Endothelial cell of umbilical vein (primary cell): ENCODE measurements around the gene EGLN1. TPM values are rescaled to one million over a fixed set of nuclear protein-coding genes. Genes with fewer than 3 reads are reported as not detected.

Experiments used
- BruUV-seq: library from RNA; stranded (reverse); fragments of 400-500 nt; replicated peaks from 2 replicates; lab custom pipeline; 2021; lab: Mats Ljungman, UMichigan
- CTCF ChIA-PET: fragments of 300-600, 350-600 bp; sonication (Branson Sonifier 250); formaldehyde crosslinking; loops from one replicate; lab custom pipeline; 2021; ENCODE audit warnings: antibody characterized with exemption, inconsistent platforms; lab: Charles Lee
- POLR2A ChIA-PET: fragments of 300-600, 350-600 bp; sonication (Branson Sonifier 250); formaldehyde crosslinking; loops from one replicate; lab custom pipeline; 2021; ENCODE audit warnings: antibody characterized with exemption, inconsistent platforms; lab: Charles Lee
- DNase-seq: peaks from one replicate; pipeline ENCODE4 v3.0.0-alpha.2; 2011; ENCODE audit warnings: low read depth, low spot score
- FAIRE-seq: peaks from 2 replicates; lab custom pipeline; 2011; peaks lifted over from hg19 to GRCh38; lab: Jason Lieb, UNC
- H2AFZ ChIP-seq: 2 replicates; pipeline ENCODE4 v1.6.0; 2012; ENCODE audit warnings: low read depth, low read length, control low read depth, inconsistent platforms
- H3K27ac ChIP-seq: 2 replicates; pipeline ENCODE4 v1.5.1; 2011; ENCODE audit warnings: low read depth, mild to moderate bottlenecking, control low read depth, low read length, moderate library complexity; ENCODE audit not compliant: insufficient read depth
- H3K27me3 ChIP-seq, 2 experiments: 2 replicates each; pipeline versions ENCODE4 v1.6.0 to v1.6.1; 2011; ENCODE audit warnings: low read length in 2 of 2, mixed read lengths in 1 of 2; ENCODE audit not compliant: control insufficient read depth in 2 of 2, insufficient read depth in 2 of 2
- H3K36me3 ChIP-seq, 2 experiments: 2 replicates in 1 of 2; 3 replicates in 1 of 2; pipeline ENCODE4 v1.5.1; 2011; ENCODE audit warnings: low read length in 2 of 2, mild to moderate bottlenecking in 1 of 2, moderate library complexity in 1 of 2; ENCODE audit not compliant: control insufficient read depth in 2 of 2, insufficient read depth in 2 of 2; ENCODE audit errors: extremely low read depth in 1 of 2
- H3K4me1 ChIP-seq: 3 replicates; pipeline ENCODE4 v1.5.1; 2011; ENCODE audit warnings: mild to moderate bottlenecking, low read length; ENCODE audit not compliant: control insufficient read depth, insufficient read depth; ENCODE audit errors: extremely low read depth
- H3K4me2 ChIP-seq: 2 replicates; pipeline ENCODE4 v1.6.1; 2011; ENCODE audit warnings: low read length, control low read depth, mixed read lengths; ENCODE audit not compliant: insufficient read depth
- H3K4me3 ChIP-seq, 3 experiments: fragments of 200-600 bp in 1 of 3; sonication (generic), shearing (Covaris generic) in 1 of 3; replicated peaks in 1 of 3; 2 replicates each; pipeline ENCODE4 v1.5.1; 2011 to 2016; ENCODE audit warnings: control low read depth in 3 of 3, low read length in 3 of 3, mild to moderate bottlenecking in 2 of 3, inconsistent platforms in 1 of 3, low read depth in 1 of 3, moderate library complexity in 1 of 3; ENCODE audit not compliant: insufficient read depth in 1 of 3
- H3K79me2 ChIP-seq: 2 replicates; pipeline ENCODE4 v1.6.0; 2012; ENCODE audit warnings: low read length, inconsistent platforms; ENCODE audit not compliant: control insufficient read depth, insufficient read depth
- H3K9ac ChIP-seq: replicated peaks from 2 replicates; pipeline ENCODE3; 2011; ENCODE audit warnings: low read length, control low read depth; ENCODE audit not compliant: insufficient read depth; ENCODE audit errors: extremely low read depth
- H3K9me1 ChIP-seq: replicated peaks from 3 replicates; pipeline ENCODE4 v1.6.0; 2011; ENCODE audit warnings: mild to moderate bottlenecking, low read length; ENCODE audit not compliant: control insufficient read depth, insufficient read depth; ENCODE audit errors: extremely low read depth
- H3K9me3 ChIP-seq: replicated peaks from 2 replicates; pipeline ENCODE4 v1.5.1; 2012; ENCODE audit warnings: low read length, inconsistent platforms; ENCODE audit not compliant: control insufficient read depth, insufficient read depth
- H4K20me1 ChIP-seq: replicated peaks from 2 replicates; pipeline ENCODE3; 2011; ENCODE audit warnings: mild to moderate bottlenecking, low read length; ENCODE audit not compliant: control insufficient read depth, insufficient read depth; ENCODE audit errors: extremely low read depth
- CTCF ChIP-seq, 2 donors: IDR thresholded peaks; 1 replicate in 1 of 2; 2 replicates in 1 of 2; pipeline ENCODE4 v1.5.1; 2011; ENCODE audit warnings: low read length in 2 of 2, mild to moderate bottlenecking in 2 of 2, moderate library complexity in 2 of 2, control low read depth in 1 of 2, inconsistent platforms in 1 of 2, low read depth in 1 of 2; ENCODE audit not compliant: insufficient read depth in 1 of 2; ENCODE audit errors: extremely low read depth in 1 of 2
- EZH2 ChIP-seq: IDR thresholded peaks from 2 replicates; pipeline ENCODE4 v1.6.1; 2012; ENCODE audit warnings: borderline replicate concordance, low read depth, mild to moderate bottlenecking, moderate library complexity, low read length, inconsistent platforms; ENCODE audit not compliant: severe bottlenecking
- FOS ChIP-seq: IDR thresholded peaks from 2 replicates; pipeline ENCODE4 v1.6.1; 2011; ENCODE audit warnings: mild to moderate bottlenecking, low read length, moderate library complexity, borderline replicate concordance; ENCODE audit not compliant: insufficient read depth
- GATA2 ChIP-seq: IDR thresholded peaks from 2 replicates; pipeline ENCODE4 v1.7.0; 2011; ENCODE audit warnings: low read depth, mild to moderate bottlenecking, moderate library complexity, mixed read lengths, low read length; ENCODE audit not compliant: insufficient read length, insufficient read depth
- JUN ChIP-seq: IDR thresholded peaks from 2 replicates; pipeline ENCODE4 v1.6.1; 2011; ENCODE audit warnings: borderline replicate concordance, low read depth; ENCODE audit not compliant: insufficient read length, insufficient read depth
- MAX ChIP-seq: IDR thresholded peaks from 2 replicates; pipeline ENCODE4 v1.6.1; 2011; ENCODE audit not compliant: insufficient read depth, insufficient read length
- MYC ChIP-seq: IDR thresholded peaks from one replicate; pipeline ENCODE4 v1.6.1; 2011; ENCODE audit warnings: mild to moderate bottlenecking, low read depth, low read length
- POLR2A ChIP-seq: IDR thresholded peaks from 2 replicates; pipeline ENCODE4 v1.6.1; 2012; ENCODE audit warnings: low read depth, mild to moderate bottlenecking, control low read depth, low read length
- POLR2AphosphoS5 ChIP-seq: IDR thresholded peaks from 2 replicates; pipeline ENCODE4 v1.6.1; 2012; ENCODE audit warnings: low read depth, mild to moderate bottlenecking, control low read depth, low read length, moderate library complexity; ENCODE audit not compliant: insufficient read depth
- dilution Hi-C: fragments of 300-500 bp; cut with MboI; formaldehyde crosslinking; loops from one replicate; pipeline ENCODE4 v1.15.0; 2019; ENCODE audit warnings: low sequenced_read_pairs; ENCODE audit not compliant: extremely low pct_ligation_motif_present
- intact Hi-C: fragments of 100-400 bp; cut with micrococcal nuclease; formaldehyde crosslinking; loops from one replicate; pipeline ENCODE4 v1.10.0; 2022
- polyA plus RNA-seq, 4 experiments: library from polyadenylated mRNA; depleted of rRNA in 3 of 4; stranded (reverse) in 3 of 4; unstranded in 1 of 4; fragments of >200 nt; gene quantifications; 2 replicates each; pipeline versions ENCODE4 v1.2.1 to v1.2.3, GENCODE V29; 2011 to 2012; ENCODE audit warnings: missing spikeins in 1 of 4
- total RNA-seq: library from RNA; stranded (reverse); gene quantifications from 2 replicates; pipeline ENCODE4 v1.2.3, GENCODE V29; 2021

EGLN1 gene
- total and polyA plus RNA-seq, 2 donors (not counting 3 experiments of a cell fraction or from before 2014, with no cell fraction given): 13.7 to 38.1 TPM

- intact Hi-C loops: no loop called here
- H3K27ac ChIP-seq: no peak overlapping the region
- no peak overlapping the region for H3K4me3 ChIP-seq
- no peaks in the 10 kb centered on the region for H4K20me1 ChIP-seq
- ChIA-PET CTCF (no interaction called here), POLR2A (no interaction called here)
- no peak overlapping the region for H2AFZ ChIP-seq
- H3K36me3 ChIP-seq: no peaks in the 10 kb centered on the region
- no peaks in the 10 kb centered on the region for H3K9me3 ChIP-seq
- H3K9me1 ChIP-seq: no peaks in the 10 kb centered on the region
- H3K4me1 ChIP-seq: peaks cover 3% of the 10 kb centered on the region
- H3K79me2 ChIP-seq: no peaks in the 10 kb centered on the region
- TF ChIP-seq EZH2: no peak
- TF ChIP-seq MYC: no peak
- TF ChIP-seq JUN: no peak
- TF ChIP-seq MAX: no peak
- no peak for TF ChIP-seq POLR2A
- TF ChIP-seq CTCF (IDR thresholded peaks at IDR 0.05; ENCODE audit: extremely low read depth in 1 of 2, insufficient read depth in 1 of 2, low read depth in 1 of 2, low read length in 2 of 2): no peak
- TF ChIP-seq FOS: no peak
- TF ChIP-seq POLR2AphosphoS5: no peak
- TF ChIP-seq GATA2: no peak
- dilution Hi-C loops: no loop called here
- no peak for DNase-seq
- no peak overlapping the region for H3K4me2 ChIP-seq
- no TSS peak for BruUV-seq
- peaks cover 0 to 2% of the 10 kb centered on the region in 2 experiments for H3K27me3 ChIP-seq
- H3K9ac ChIP-seq: no peak overlapping the region
- FAIRE-seq: no peak
Measured at GRCh38 chr1:231463541-231463940, 41.5 kb upstream of the EGLN1 start.
